Vagina (tissue), 2 donors: Measurements from ENCODE around the gene TBX3. TPM values are rescaled to one million over a fixed set of nuclear protein-coding genes. Genes with fewer than 3 reads are reported as not detected.
"Not testable (repeated sequence)": the region's sequence is repeated elsewhere in the genome, so short reads cannot be mapped to it uniquely, and the experiment has no call there.

Source experiments
- DNase-seq, 2 donors: peaks; one replicate each; pipeline ENCODE4 v3.0.0-alpha.2; 2017; ENCODE audit errors: extremely low spot score in 2 of 2
- H3K27ac ChIP-seq: fragments of 200-600 bp; sonication (generic); one replicate; pipeline ENCODE4 v1.5.1; 2019
- H3K27me3 ChIP-seq: fragments of 200-600 bp; sonication (generic); one replicate; pipeline ENCODE4 v1.5.1; 2019
- H3K36me3 ChIP-seq, 2 donors: fragments of 200-600 bp; sonication (generic); one replicate each; pipeline ENCODE4 v1.5.1; 2017 to 2019
- H3K4me1 ChIP-seq: fragments of 200-600 bp; sonication (generic); one replicate; pipeline ENCODE4 v1.5.1; 2019
- H3K4me3 ChIP-seq, 2 donors: fragments of 200-600 bp; sonication (generic); 1 replicate in 1 of 2; 2 replicates in 1 of 2; pipeline ENCODE4 v1.5.1; 2016 to 2019
- H3K9me3 ChIP-seq: fragments of 200-600 bp; sonication (generic); one replicate; pipeline ENCODE4 v1.5.1; 2019
- POLR2A ChIP-seq, 2 donors: fragments of 450-650 bp; IDR thresholded peaks; one replicate each; pipeline ENCODE4 v1.6.1; 2017; ENCODE audit warnings: antibody characterized with exemption in 2 of 2, mild to moderate bottlenecking in 2 of 2, moderate library complexity in 2 of 2
- POLR2AphosphoS5 ChIP-seq, 2 donors: sonication (generic); formaldehyde crosslinking; IDR thresholded peaks; one replicate each; pipeline ENCODE4 v1.9.0; 2017; ENCODE audit warnings: antibody characterized with exemption in 2 of 2, mild to moderate bottlenecking in 2 of 2, low read depth in 1 of 2; ENCODE audit not compliant: insufficient read depth in 1 of 2
- intact Hi-C: fragments of 100-400 bp; cut with DNase I; formaldehyde crosslinking; loops from one replicate; pipeline ENCODE4 v1.15.1; 2023
- total RNA-seq: library from RNA; depleted of rRNA; stranded (reverse); fragments of >200 nt; gene quantifications from one replicate; pipeline ENCODE4 v1.2.3, GENCODE V29; 2016
- TF ChIP-seq, protein P1 (sequence below), 3 experiments: fragments of 450-650 bp in 2 of 3; fragments of 200-600 bp in 1 of 3; sonication (generic) in 1 of 3; IDR thresholded peaks; one replicate each; pipeline ENCODE4 v1.5.1; 2017 to 2019; ENCODE audit warnings: antibody characterized with exemption in 3 of 3, mild to moderate bottlenecking in 2 of 3, moderate library complexity in 2 of 3

Gene TBX3
- 57.0 TPM for total RNA-seq

DNA sequence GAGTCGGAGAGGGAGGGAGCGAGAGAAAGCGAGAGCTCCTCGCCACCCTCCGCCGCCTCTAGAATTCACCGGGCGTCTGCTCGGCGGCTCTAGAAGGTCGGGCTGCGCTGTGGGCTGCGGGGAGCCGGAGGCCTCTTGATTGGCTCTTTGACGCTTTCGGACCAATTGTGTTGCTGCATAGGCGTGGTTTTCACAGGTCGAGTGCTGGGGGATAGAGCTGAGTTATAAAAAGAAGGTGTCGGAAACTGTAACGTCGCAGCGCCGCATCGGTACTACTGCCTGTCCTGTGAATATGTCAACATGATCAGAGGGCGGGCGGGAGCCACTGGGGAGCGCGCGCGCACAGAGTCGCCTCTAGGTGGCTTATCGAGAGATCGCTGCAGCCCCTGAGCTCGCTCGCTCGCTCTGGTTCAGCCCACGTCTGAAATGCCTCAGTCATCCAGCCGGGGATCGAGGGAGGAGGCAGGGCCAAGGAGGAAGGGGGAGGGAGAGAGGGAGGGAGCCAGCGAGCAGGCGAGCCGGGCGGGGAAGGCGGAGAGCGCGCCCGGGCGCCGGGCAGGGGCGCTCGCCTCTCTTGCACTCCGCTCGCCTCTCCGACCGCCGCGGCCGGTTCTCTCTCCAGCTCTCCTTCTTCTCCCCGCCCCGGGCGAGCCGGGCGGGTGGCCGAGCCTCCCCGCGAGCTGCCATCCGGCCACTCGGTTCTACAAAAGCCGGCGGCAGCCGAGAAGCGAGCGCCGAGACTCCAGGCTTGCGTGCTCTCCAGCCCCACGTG is at the start of gene TBX3:
Gene TBX3, minus strand, starts transcription at position 78 of the 772 bp plus-strand sequence. CDS start 975 bp downstream, outside the sequence.
- H3K9me3 ChIP-seq = no peaks in the 10 kb centered on the region
- H3K4me1 ChIP-seq = peaks cover 18% of the 10 kb centered on the region
- intact Hi-C loops = no loop called here
- peak in 1 of 2 donors; percentile 99 for DNase-seq
- peak in 1 of 2 donors; percentile 91 for TF ChIP-seq POLR2A (IDR thresholded peaks at IDR 0.05)
- TF ChIP-seq, protein P1, sequence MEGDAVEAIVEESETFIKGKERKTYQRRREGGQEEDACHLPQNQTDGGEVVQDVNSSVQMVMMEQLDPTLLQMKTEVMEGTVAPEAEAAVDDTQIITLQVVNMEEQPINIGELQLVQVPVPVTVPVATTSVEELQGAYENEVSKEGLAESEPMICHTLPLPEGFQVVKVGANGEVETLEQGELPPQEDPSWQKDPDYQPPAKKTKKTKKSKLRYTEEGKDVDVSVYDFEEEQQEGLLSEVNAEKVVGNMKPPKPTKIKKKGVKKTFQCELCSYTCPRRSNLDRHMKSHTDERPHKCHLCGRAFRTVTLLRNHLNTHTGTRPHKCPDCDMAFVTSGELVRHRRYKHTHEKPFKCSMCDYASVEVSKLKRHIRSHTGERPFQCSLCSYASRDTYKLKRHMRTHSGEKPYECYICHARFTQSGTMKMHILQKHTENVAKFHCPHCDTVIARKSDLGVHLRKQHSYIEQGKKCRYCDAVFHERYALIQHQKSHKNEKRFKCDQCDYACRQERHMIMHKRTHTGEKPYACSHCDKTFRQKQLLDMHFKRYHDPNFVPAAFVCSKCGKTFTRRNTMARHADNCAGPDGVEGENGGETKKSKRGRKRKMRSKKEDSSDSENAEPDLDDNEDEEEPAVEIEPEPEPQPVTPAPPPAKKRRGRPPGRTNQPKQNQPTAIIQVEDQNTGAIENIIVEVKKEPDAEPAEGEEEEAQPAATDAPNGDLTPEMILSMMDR (IDR thresholded peaks at IDR 0.05) = peak; percentile 2 to 64 (median 40)
- TF ChIP-seq POLR2AphosphoS5 (IDR thresholded peaks at IDR 0.05; ENCODE audit: insufficient read depth in 1 of 2, low read depth in 1 of 2) = peak; percentile 88 to 99
- H3K36me3 ChIP-seq = no peaks in the 10 kb centered on the region
- no peaks in the 10 kb centered on the region for H3K27me3 ChIP-seq
- H3K27ac ChIP-seq = peak within 1 kb of the TSS; percentile 99
- peak within 1 kb of the TSS; percentile 82 to 90 for H3K4me3 ChIP-seq

DNA sequence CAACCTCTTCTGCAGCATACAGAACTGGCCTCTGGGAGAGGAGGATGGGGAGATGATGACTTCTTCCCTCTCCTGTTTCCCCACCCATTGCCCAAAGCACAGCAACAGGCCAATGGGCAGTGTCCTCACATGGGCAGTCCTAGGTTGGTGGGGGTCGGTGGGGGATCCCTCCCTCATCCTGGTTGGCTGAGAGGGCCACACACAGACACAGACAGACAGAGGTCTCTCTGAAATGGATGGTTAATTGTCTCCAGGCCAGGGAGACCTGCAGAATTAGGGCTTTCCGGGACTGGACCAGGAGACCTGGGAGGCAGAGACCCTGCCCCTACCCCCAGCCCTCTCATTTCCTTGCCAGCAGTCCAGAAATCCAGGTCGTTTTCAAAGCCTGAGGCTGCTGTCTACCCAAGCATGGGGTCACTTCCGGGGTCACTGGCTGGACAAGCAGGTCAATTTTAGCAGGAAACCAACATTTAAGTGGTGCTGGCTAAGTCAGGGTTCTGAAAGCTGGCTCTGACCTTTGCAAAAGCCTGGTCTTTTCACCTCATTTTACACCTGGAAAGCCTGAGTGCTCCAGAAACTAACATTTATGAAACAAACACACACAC is 48.6 kb upstream of the TBX3 start:
- TF ChIP-seq, protein P1 (IDR thresholded peaks at IDR 0.05) = no peak
- TF ChIP-seq POLR2AphosphoS5 (IDR thresholded peaks at IDR 0.05; ENCODE audit: insufficient read depth in 1 of 2, low read depth in 1 of 2) = no peak
- no peak for TF ChIP-seq POLR2A (IDR thresholded peaks at IDR 0.05)
- intact Hi-C loops = no loop called here
- no peak for DNase-seq
- Histone ChIP-seq H3K4me1 (no peaks in the 10 kb centered on the region), H3K27ac (no peak overlapping the region), H3K9me3 (no peaks in the 10 kb centered on the region), H3K4me3 (no peak overlapping the region), H3K27me3 (no peaks in the 10 kb centered on the region), H3K36me3 (no peaks in the 10 kb centered on the region)

DNA sequence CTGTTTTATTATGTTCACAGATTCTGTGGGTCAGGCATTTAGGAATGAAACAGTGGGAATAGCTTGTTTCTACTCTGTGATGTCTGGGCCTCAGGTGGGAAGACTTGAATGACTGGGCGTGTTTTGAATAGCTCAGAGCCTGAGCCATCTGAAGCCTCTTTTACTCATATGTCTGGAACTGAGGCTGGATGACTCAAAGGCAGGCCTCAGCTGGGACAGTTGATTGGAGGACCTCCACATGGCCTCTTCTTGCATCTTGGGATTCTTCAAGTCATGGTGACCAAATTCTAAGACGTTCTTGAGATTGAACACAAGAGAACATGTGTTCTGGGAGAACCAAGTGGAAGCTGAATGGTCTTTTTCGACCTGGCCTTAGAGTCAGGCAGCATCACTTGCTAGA is 45.8 kb upstream of the TBX3 start:
- intact Hi-C loops = no loop called here
- no peaks in the 10 kb centered on the region for H3K4me1 ChIP-seq
- H3K36me3 ChIP-seq = no peaks in the 10 kb centered on the region
- DNase-seq = no peak
- H3K27me3 ChIP-seq = no peaks in the 10 kb centered on the region
- TF ChIP-seq, protein P1 (IDR thresholded peaks at IDR 0.05) = no peak
- no peak for TF ChIP-seq POLR2A (IDR thresholded peaks at IDR 0.05)
- no peak for TF ChIP-seq POLR2AphosphoS5 (IDR thresholded peaks at IDR 0.05; ENCODE audit: insufficient read depth in 1 of 2, low read depth in 1 of 2)
- H3K27ac ChIP-seq = no peak overlapping the region
- H3K4me3 ChIP-seq = no peak overlapping the region
- no peaks in the 10 kb centered on the region for H3K9me3 ChIP-seq

DNA sequence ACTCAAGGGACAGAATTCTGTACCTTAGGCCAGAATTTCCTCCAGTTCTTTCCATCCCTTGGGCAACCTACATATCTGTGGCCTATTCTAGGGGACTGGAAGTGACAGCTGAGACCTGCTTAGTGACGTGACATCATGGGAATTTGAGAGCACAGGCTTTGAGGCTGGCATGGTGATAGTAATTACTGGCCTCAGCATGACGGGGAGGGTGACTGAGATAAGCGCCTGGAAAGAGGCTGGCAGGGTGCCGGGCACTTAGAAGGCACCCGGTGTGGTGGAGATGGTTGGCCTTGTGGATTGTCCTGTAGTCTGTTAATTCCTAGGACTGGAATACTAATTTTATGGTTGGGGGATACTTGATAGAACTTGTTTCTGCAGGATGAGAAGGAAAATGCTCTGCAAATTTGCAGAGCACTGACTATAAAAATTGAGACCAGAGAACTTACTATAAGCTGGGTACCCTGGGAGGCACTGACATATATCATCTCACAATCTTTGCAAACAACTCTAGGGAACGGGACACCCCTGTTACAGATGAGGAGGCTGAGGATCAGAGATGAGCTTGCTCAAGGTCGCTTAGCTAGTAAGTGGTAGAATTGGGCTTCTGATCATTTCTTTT is 42.2 kb upstream of the TBX3 start:
- Histone ChIP-seq H3K4me1 (no peaks in the 10 kb centered on the region), H3K9me3 (no peaks in the 10 kb centered on the region), H3K4me3 (no peak overlapping the region), H3K27ac (no peak overlapping the region), H3K27me3 (no peaks in the 10 kb centered on the region), H3K36me3 (no peaks in the 10 kb centered on the region)
- intact Hi-C loops = no loop called here
- DNase-seq = no peak
- TF ChIP-seq, protein P1 (IDR thresholded peaks at IDR 0.05) = no peak
- no peak for TF ChIP-seq POLR2AphosphoS5 (IDR thresholded peaks at IDR 0.05; ENCODE audit: insufficient read depth in 1 of 2, low read depth in 1 of 2)
- no peak for TF ChIP-seq POLR2A (IDR thresholded peaks at IDR 0.05)

DNA sequence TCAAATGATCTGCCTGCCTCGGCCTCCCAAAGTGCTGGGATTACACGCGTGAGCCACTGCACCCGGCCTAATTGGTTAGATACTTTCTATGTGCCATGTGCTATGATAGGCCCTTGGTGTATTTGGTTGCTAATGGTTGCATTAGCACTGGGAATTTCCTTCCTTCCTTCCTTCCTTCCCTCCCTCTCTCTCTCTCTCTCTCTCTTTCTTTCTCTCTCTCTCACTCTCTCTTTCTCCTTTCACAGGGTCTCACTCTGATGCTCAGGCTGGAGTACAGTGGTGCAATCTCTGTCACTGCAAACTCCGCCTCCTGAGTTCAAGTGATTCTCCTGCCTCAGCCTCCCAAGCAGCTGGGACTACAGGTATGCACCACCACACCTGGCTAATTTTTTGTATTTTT is 38.2 kb upstream of the TBX3 start:
- H3K27me3 ChIP-seq, DNase-seq: not testable (repeated sequence)

More for the DNA sequence above, 38.2 kb upstream of the TBX3 start:
- intact Hi-C loops, H3K4me1 ChIP-seq, H3K9me3 ChIP-seq, H3K4me3 ChIP-seq, H3K36me3 ChIP-seq, H3K27ac ChIP-seq: not testable (repeated sequence)
